GM18951 (cell line): ENCODE measurements around the gene DIPK1C.

Experiments used
- POLR2A ChIP-seq: IDR thresholded peaks from 4 replicates; pipeline ENCODE4 v1.6.1; 2011; ENCODE audit warnings: mild to moderate bottlenecking; ENCODE audit not compliant: insufficient read length, insufficient read depth; ENCODE audit errors: extremely low read depth
- in situ Hi-C: fragments of 300-500 bp; cut with MboI; formaldehyde crosslinking; loops from one replicate; pipeline ENCODE4 v1.12.0; 2022; ENCODE audit warnings: low sequenced_read_pairs, mixed read lengths, inconsistent platforms; ENCODE audit not compliant: unreplicated experiment

Gene DIPK1C

GRCh38 chr18:74473976-74474640 is 17.0 kb upstream of the DIPK1C start:
- TF ChIP-seq POLR2A: no peak
- in situ Hi-C loops: no loop called here

GRCh38 chr18:74472312-74472711 is 15.2 kb upstream of the DIPK1C start:
- TF ChIP-seq POLR2A: no peak
- in situ Hi-C loops: no loop called here

GRCh38 chr18:74468547-74469061 is 11.5 kb upstream of the DIPK1C start:
- no peak for TF ChIP-seq POLR2A

GRCh38 chr18:74465775-74466174 is 8.7 kb upstream of the DIPK1C start:
- in situ Hi-C loops: no loop called here
- no peak for TF ChIP-seq POLR2A

More at GRCh38 chr18:74468547-74469061, 11.5 kb upstream of the DIPK1C start:
- in situ Hi-C loops: no loop called here

GRCh38 chr18:74463983-74464382 is 6.9 kb upstream of the DIPK1C start:
- TF ChIP-seq POLR2A: no peak
- in situ Hi-C loops: no loop called here

- TF ChIP-seq POLR2A: no peak
- in situ Hi-C loops: no loop called here
Measured at GRCh38 chr18:74463254-74463653, 6.1 kb upstream of the DIPK1C start.

- in situ Hi-C loops: no loop called here
- no peak for TF ChIP-seq POLR2A
Measured at GRCh38 chr18:74460825-74461224, 3.7 kb upstream of the DIPK1C start.

- TF ChIP-seq POLR2A: no peak
- in situ Hi-C loops: no loop called here
Measured at GRCh38 chr18:74459889-74460288, 2.8 kb upstream of the DIPK1C start.

- in situ Hi-C loops: no loop called here
- TF ChIP-seq POLR2A: no peak
Measured at GRCh38 chr18:74457725-74458421, 765 bp upstream of the DIPK1C start.

GRCh38 chr18:74456349-74457042 is 612 bp downstream of the DIPK1C start:
- in situ Hi-C loops: no loop called here
- no peak for TF ChIP-seq POLR2A

- in situ Hi-C loops: no loop called here
- TF ChIP-seq POLR2A: no peak
Measured at GRCh38 chr18:74456017-74456348, 1.1 kb downstream of the DIPK1C start.

- no peak for TF ChIP-seq POLR2A
- in situ Hi-C loops: no loop called here
Measured at GRCh38 chr18:74455386-74455785, 1.7 kb downstream of the DIPK1C start.

- in situ Hi-C loops: no loop called here
- no peak for TF ChIP-seq POLR2A
Measured at GRCh38 chr18:74454279-74454751, 2.8 kb downstream of the DIPK1C start.

GRCh38 chr18:74453642-74454198 is 3.4 kb downstream of the DIPK1C start:
- in situ Hi-C loops: no loop called here
- no peak for TF ChIP-seq POLR2A
